ENCODE results near the gene CERK.

Gene CERK

GRCh38 chr22:46659791-46660186 is 78.3 kb downstream of the CERK start:
- no peak for TF ChIP-seq CTCF (IDR thresholded peaks at IDR 0.05; ENCODE audit: control insufficient read depth, extremely low read depth, insufficient read depth)
- DNase-seq (ENCODE audit: low read depth), result no peak
- no peak overlapping the region for H3K4me3 ChIP-seq (ENCODE audit: low read depth, low read length)

GRCh38 chr22:46659059-46659790 is 78.8 kb downstream of the CERK start:
- no peak for DNase-seq (ENCODE audit: low read depth)
- H3K4me3 ChIP-seq (ENCODE audit: low read depth, low read length), result no peak overlapping the region
- no peak for TF ChIP-seq CTCF (IDR thresholded peaks at IDR 0.05; ENCODE audit: control insufficient read depth, extremely low read depth, insufficient read depth)

- no peak for DNase-seq (ENCODE audit: low read depth)
- no peak overlapping the region for H3K4me3 ChIP-seq (ENCODE audit: low read depth, low read length)
- no peak for TF ChIP-seq CTCF (IDR thresholded peaks at IDR 0.05; ENCODE audit: control insufficient read depth, extremely low read depth, insufficient read depth)
These were observed 79.8 kb downstream of the CERK start for GRCh38 chr22:46657996-46658947.

GRCh38 chr22:46657655-46657953 is 80.4 kb downstream of the CERK start:
- TF ChIP-seq CTCF (IDR thresholded peaks at IDR 0.05; ENCODE audit: control insufficient read depth, extremely low read depth, insufficient read depth), result no peak
- H3K4me3 ChIP-seq (ENCODE audit: low read depth, low read length), result no peak overlapping the region
- DNase-seq (ENCODE audit: low read depth), result no peak

GRCh38 chr22:46656856-46657654 is 81.0 kb downstream of the CERK start:
- TF ChIP-seq CTCF (IDR thresholded peaks at IDR 0.05; ENCODE audit: control insufficient read depth, extremely low read depth, insufficient read depth), result no peak

GRCh38 chr22:46655861-46656608 is 82.0 kb downstream of the CERK start:
- DNase-seq (ENCODE audit: low read depth), result no peak
- H3K4me3 ChIP-seq (ENCODE audit: low read depth, low read length), result no peak overlapping the region
- no peak for TF ChIP-seq CTCF (IDR thresholded peaks at IDR 0.05; ENCODE audit: control insufficient read depth, extremely low read depth, insufficient read depth)

More at GRCh38 chr22:46656856-46657654, 81.0 kb downstream of the CERK start:
- DNase-seq (ENCODE audit: low read depth), result no peak
- H3K4me3 ChIP-seq (ENCODE audit: low read depth, low read length), result no peak overlapping the region

Measured in LNCaP clone FGC (cell line).